ENCODE measurements around the gene BCAT1. TPM values are rescaled to one million over a fixed set of nuclear protein-coding genes. Genes with fewer than 3 reads are reported as not detected.

The BCAT1 gene
- total RNA-seq, 1 experiment from 2014 or later = 5.8 TPM

- ChIA-PET POLR2A (no interaction called here), CTCF (no interaction called here)
- in situ Hi-C loops (cut with HindIII; ENCODE audit: low pct_unique_long_range_greater_than_20kb, low sequenced_read_pairs) (no loop called here), intact Hi-C loops (cut with micrococcal nuclease; ENCODE audit: unreplicated experiment) (no loop called here)
- ATAC-seq (no peak), DNase-seq (ENCODE audit: low read depth, low spot score) (no peak)
- Histone ChIP-seq H3K27me3 (ENCODE audit: control insufficient read depth, insufficient read depth, low read length) (no peaks in the 10 kb centered on the region), H3K4me3 (ENCODE audit: low read depth in 2 of 2, low read length in 2 of 2) (no peak overlapping the region), H3K4me1 (ENCODE audit: control insufficient read depth, insufficient read depth, low read length) (no peaks in the 10 kb centered on the region), H3K9me3 (ENCODE audit: control insufficient read depth, insufficient read depth, low read depth, low read length) (no peaks in the 10 kb centered on the region), H3K27ac (ENCODE audit: low read length) (no peak overlapping the region), H3K36me3 (ENCODE audit: control insufficient read depth, insufficient read depth, low read length) (no peaks in the 10 kb centered on the region)
- TF ChIP-seq REST (IDR thresholded peaks at IDR 0.05; ENCODE audit: insufficient read depth in 1 of 2, low read depth in 2 of 2, low read length in 1 of 2) (no peak), CTCF (IDR thresholded peaks at IDR 0.05) (no peak), SIN3A (IDR thresholded peaks at IDR 0.05; ENCODE audit: borderline replicate concordance, insufficient read depth, low read depth, low read length) (no peak), TCF7L2 (IDR thresholded peaks at IDR 0.05; ENCODE audit: low read depth, low read length) (no peak), POLR2AphosphoS5 (IDR thresholded peaks at IDR 0.05; ENCODE audit: low read depth, low read length) (no peak)
- no TSS peak for BruUV-seq (replicated peaks)
These were observed 27.5 kb downstream of the BCAT1 start for GRCh38 chr12:24921251-24922038.

- BruUV-seq (replicated peaks) = no TSS peak
- intact Hi-C loops (cut with micrococcal nuclease; ENCODE audit: unreplicated experiment) (no loop called here), in situ Hi-C loops (cut with HindIII; ENCODE audit: low pct_unique_long_range_greater_than_20kb, low sequenced_read_pairs) (no loop called here)
- ChIA-PET CTCF (no interaction called here), POLR2A (no interaction called here)
- ATAC-seq = no peak
- H3K36me3 ChIP-seq (ENCODE audit: control insufficient read depth, insufficient read depth, low read length) = no peaks in the 10 kb centered on the region
- TF ChIP-seq SIN3A (IDR thresholded peaks at IDR 0.05; ENCODE audit: borderline replicate concordance, insufficient read depth, low read depth, low read length) (no peak), REST (IDR thresholded peaks at IDR 0.05; ENCODE audit: insufficient read depth in 1 of 2, low read depth in 2 of 2, low read length in 1 of 2) (no peak), POLR2AphosphoS5 (IDR thresholded peaks at IDR 0.05; ENCODE audit: low read depth, low read length) (no peak), TCF7L2 (IDR thresholded peaks at IDR 0.05; ENCODE audit: low read depth, low read length) (no peak), CTCF (IDR thresholded peaks at IDR 0.05) (no peak)
- no peak overlapping the region for H3K4me3 ChIP-seq (ENCODE audit: low read depth in 2 of 2, low read length in 2 of 2)
- no peak for DNase-seq (ENCODE audit: low read depth, low spot score)
- no peaks in the 10 kb centered on the region for H3K4me1 ChIP-seq (ENCODE audit: control insufficient read depth, insufficient read depth, low read length)
- H3K27me3 ChIP-seq (ENCODE audit: control insufficient read depth, insufficient read depth, low read length) = no peaks in the 10 kb centered on the region
- no peaks in the 10 kb centered on the region for H3K9me3 ChIP-seq (ENCODE audit: control insufficient read depth, insufficient read depth, low read depth, low read length)
- no peak overlapping the region for H3K27ac ChIP-seq (ENCODE audit: low read length)
These were observed 28.8 kb downstream of the BCAT1 start for GRCh38 chr12:24920141-24920540.
